Measurements from ENCODE around the gene MCM3AP. TPM values are rescaled to one million over a fixed set of nuclear protein-coding genes. Genes with fewer than 3 reads are reported as not detected.

MCM3AP gene
- total and polyA plus RNA-seq, 9 of the 15 experiments (the other 6 are each of a cell fraction or from before 2014, with no cell fraction given) = 6.5 to 179 (median 69.6) TPM

GRCh38 chr21:46320331-46320801 is 35.0 kb upstream of the MCM3AP start (continued):
- TF ChIP-seq FOXO4 (CRISPR knock-in tag; IDR thresholded peaks at IDR 0.05) (no peak), CBX8 (IDR thresholded peaks at IDR 0.05; ENCODE audit: borderline replicate concordance, extremely low read depth, low read depth, low read length, poor library complexity, severe bottlenecking) (no peak), ZNF436 (CRISPR knock-in tag; IDR thresholded peaks at IDR 0.05) (no peak), ZBTB7A (IDR thresholded peaks at IDR 0.05; ENCODE audit: borderline replicate concordance, control insufficient read depth, low read depth, low read length) (no peak), HMBOX1 (IDR thresholded peaks at IDR 0.05) (peak; percentile 66), PHF20 (IDR thresholded peaks at IDR 0.05; ENCODE audit: partially characterized antibody) (no peak), ZNF263 (CRISPR knock-in tag; IDR thresholded peaks at IDR 0.05; ENCODE audit: borderline replicate concordance) (no peak), ZNF766 (CRISPR knock-in tag; conservative IDR thresholded peaks at IDR 0.05) (peak; percentile 94), RAD51 (IDR thresholded peaks at IDR 0.05; ENCODE audit: borderline replicate concordance, low read depth) (peak; percentile 32; the same call in 1 of the 2 replicates), SETDB1 (IDR thresholded peaks at IDR 0.05; ENCODE audit: low read length) (no peak), ZNF121 (CRISPR knock-in tag; conservative IDR thresholded peaks at IDR 0.05) (peak; percentile 82), SIN3B (IDR thresholded peaks at IDR 0.05; ENCODE audit: low read depth) (no peak), MYBL2 (IDR thresholded peaks at IDR 0.05; ENCODE audit: low read depth) (no peak; the same call in 1 of the 2 replicates), MYBL2 (CRISPR knock-in tag; IDR thresholded peaks at IDR 0.05; ENCODE audit: borderline replicate concordance) (no peak), BRF2 (IDR thresholded peaks at IDR 0.05; ENCODE audit: borderline replicate concordance, insufficient read depth, insufficient read length) (no peak), SAP30 (IDR thresholded peaks at IDR 0.05; ENCODE audit: borderline replicate concordance, insufficient read depth, low read depth, low read length, poor library complexity, severe bottlenecking) (peak; percentile 51), HMG20B (CRISPR knock-in tag; IDR thresholded peaks at IDR 0.05) (no peak), ELF4 (CRISPR knock-in tag; IDR thresholded peaks at IDR 0.05) (peak; percentile 83), FOXP1 (CRISPR knock-in tag; IDR thresholded peaks at IDR 0.05) (peak; percentile 84; the same call in 1 of the 2 replicates), ZNF311 (CRISPR knock-in tag; IDR thresholded peaks at IDR 0.05) (peak; percentile 69; the same call in 1 of the 2 replicates), PURB (CRISPR knock-in tag; IDR thresholded peaks at IDR 0.05; ENCODE audit: low read depth) (no peak), L3MBTL2 (IDR thresholded peaks at IDR 0.05) (no peak), RBM17 (IDR thresholded peaks at IDR 0.05; ENCODE audit: borderline replicate concordance, low read depth, low read length) (no peak)

All from K562 (cell line).